ENCODE results near the gene C16orf95. TPM values are rescaled to one million over a fixed set of nuclear protein-coding genes. Genes with fewer than 3 reads are reported as not detected.

C16orf95 gene
- total and polyA plus RNA-seq, 2 donors (not counting 1 experiment from before 2014, with no cell fraction given): 1.5 to 2.5 TPM

GRCh38 chr16:87322360-87322759, 5.2 kb upstream of the C16orf95 start:
- peaks cover 13% of the 10 kb centered on the region for H4K20me1 ChIP-seq (ENCODE audit: control insufficient read depth, insufficient read depth, low read length, poor library complexity, severe bottlenecking)
- H3K27ac ChIP-seq (ENCODE audit: low read length in 2 of 2): no peak overlapping the region
- no peak overlapping the region for H3K4me2 ChIP-seq (replicated peaks; ENCODE audit: low read depth, low read length, poor library complexity, severe bottlenecking)
- no peak overlapping the region for H3K27ac Mint-ChIP-seq
- intact Hi-C loops (cut with micrococcal nuclease): no loop called here
- ATAC-seq (ENCODE audit: low read depth) (no peak), DNase-seq (no peak)
- no peaks in the 10 kb centered on the region for H3K27me3 ChIP-seq (replicated peaks in 1 of 4; ENCODE audit: control extremely low read depth in 1 of 4, control insufficient read depth in 3 of 4, insufficient read depth in 4 of 4, low read length in 3 of 4)
- H2AFZ ChIP-seq (ENCODE audit: insufficient read depth, low read depth, low read length, poor library complexity, severe bottlenecking): no peak overlapping the region
- no peak overlapping the region for H3K9ac ChIP-seq (ENCODE audit: low read length)
- H3K4me1 Mint-ChIP-seq: peaks cover 16% of the 10 kb centered on the region
- TF ChIP-seq CTCF (IDR thresholded peaks at IDR 0.05) (no peak), EZH2 (IDR thresholded peaks at IDR 0.05; ENCODE audit: borderline replicate concordance, insufficient read depth, low read depth, low read length, poor library complexity, severe bottlenecking) (no peak)
- peaks cover 20% of the 10 kb centered on the region for H3K79me2 ChIP-seq (ENCODE audit: control insufficient read depth, insufficient read depth, low read length)
- H3K4me1 ChIP-seq (ENCODE audit: control insufficient read depth in 2 of 2, insufficient read depth in 2 of 2, low read length in 2 of 2): peaks cover 8 to 14% of the 10 kb centered on the region in 2 donors
- no peaks in the 10 kb centered on the region for H3K36me3 ChIP-seq (replicated peaks in 1 of 2; ENCODE audit: control extremely low read depth in 1 of 2, control insufficient read depth in 1 of 2, extremely low read depth in 1 of 2, insufficient read depth in 2 of 2, low read length in 1 of 2)
- no peak overlapping the region for H3K4me3 Mint-ChIP-seq
- no peak overlapping the region for H3K4me3 ChIP-seq (ENCODE audit: control extremely low read depth in 1 of 5, extremely low read depth in 1 of 5, insufficient read depth in 1 of 5, low read depth in 2 of 5, low read length in 4 of 5)
- WGBS (ENCODE audit: insufficient coverage): 98% methylated on average over 8 of the region's 9 CpGs
- H3K9me3 Mint-ChIP-seq (ENCODE audit: insufficient read depth): no peaks in the 10 kb centered on the region
- ChIA-PET POLR2A (interaction anchor here (0.8 to 1.1 kb wide), 2 partner anchors 72 to 547 kb away, joined by 3 to 9 read pairs; no protein-coding TSS in a partner anchor), CTCF (interaction anchor here (1.1 kb wide), 1 partner anchor 35 kb away, joined by 3 read pairs; no protein-coding TSS in a partner anchor)
- no peaks in the 10 kb centered on the region for H3K27me3 Mint-ChIP-seq
- no peaks in the 10 kb centered on the region for H3K9me3 ChIP-seq (ENCODE audit: control extremely low read depth in 1 of 3, control insufficient read depth in 2 of 3, insufficient read depth in 1 of 3, low read length in 2 of 3)

- no peak overlapping the region for H3K4me3 ChIP-seq (ENCODE audit: control extremely low read depth in 1 of 5, extremely low read depth in 1 of 5, insufficient read depth in 1 of 5, low read depth in 2 of 5, low read length in 4 of 5)
- no peak overlapping the region for H3K4me3 Mint-ChIP-seq
- H4K20me1 ChIP-seq (ENCODE audit: control insufficient read depth, insufficient read depth, low read length, poor library complexity, severe bottlenecking): peaks cover 13% of the 10 kb centered on the region
- H3K9me3 ChIP-seq (ENCODE audit: control extremely low read depth in 1 of 3, control insufficient read depth in 2 of 3, insufficient read depth in 1 of 3, low read length in 2 of 3): no peaks in the 10 kb centered on the region
- peaks cover 16% of the 10 kb centered on the region for H3K4me1 Mint-ChIP-seq
- peaks cover 21% of the 10 kb centered on the region for H3K79me2 ChIP-seq (ENCODE audit: control insufficient read depth, insufficient read depth, low read length)
- peaks cover 8 to 14% of the 10 kb centered on the region in 2 donors for H3K4me1 ChIP-seq (ENCODE audit: control insufficient read depth in 2 of 2, insufficient read depth in 2 of 2, low read length in 2 of 2)
- H3K27me3 Mint-ChIP-seq: no peaks in the 10 kb centered on the region
- DNase-seq (no peak), ATAC-seq (ENCODE audit: low read depth) (no peak)
- intact Hi-C loops (cut with micrococcal nuclease): no loop called here
- WGBS (ENCODE audit: insufficient coverage): 99% methylated on average over 11 of the region's 20 CpGs
- H2AFZ ChIP-seq (ENCODE audit: insufficient read depth, low read depth, low read length, poor library complexity, severe bottlenecking): no peak overlapping the region
- no peaks in the 10 kb centered on the region for H3K9me3 Mint-ChIP-seq (ENCODE audit: insufficient read depth)
- H3K27ac Mint-ChIP-seq: no peak overlapping the region
- H3K27me3 ChIP-seq (replicated peaks in 1 of 4; ENCODE audit: control extremely low read depth in 1 of 4, control insufficient read depth in 3 of 4, insufficient read depth in 4 of 4, low read length in 3 of 4): no peaks in the 10 kb centered on the region
- POLR2A ChIA-PET: interaction anchor here (0.8 to 1.1 kb wide), 2 partner anchors 73 to 546 kb away, joined by 3 to 9 read pairs; no protein-coding TSS in a partner anchor
- no peak overlapping the region for H3K27ac ChIP-seq (ENCODE audit: low read length in 2 of 2)
- no peak overlapping the region for H3K4me2 ChIP-seq (replicated peaks; ENCODE audit: low read depth, low read length, poor library complexity, severe bottlenecking)
- CTCF ChIA-PET: interaction anchor here (0.6 kb wide), 1 partner anchor 36 kb away, joined by 5 read pairs; no protein-coding TSS in a partner anchor
- TF ChIP-seq CTCF (IDR thresholded peaks at IDR 0.05): no peak
- TF ChIP-seq EZH2 (IDR thresholded peaks at IDR 0.05; ENCODE audit: borderline replicate concordance, insufficient read depth, low read depth, low read length, poor library complexity, severe bottlenecking): no peak
- no peak overlapping the region for H3K9ac ChIP-seq (ENCODE audit: low read length)
- H3K36me3 ChIP-seq (replicated peaks in 1 of 2; ENCODE audit: control extremely low read depth in 1 of 2, control insufficient read depth in 1 of 2, extremely low read depth in 1 of 2, insufficient read depth in 2 of 2, low read length in 1 of 2): no peaks in the 10 kb centered on the region
These were observed 4.3 kb upstream of the C16orf95 start for GRCh38 chr16:87321336-87322107.

Measured in B cell (primary cell).